HG02943 (cell line): ENCODE results near the gene OR7D4.
"Not testable (repeated sequence)": the region's sequence is repeated elsewhere in the genome, so short reads cannot be mapped to it uniquely, and the experiment has no call there.

Experiments used
- ATAC-seq: cut with Tn5 transposase; IDR thresholded peaks from one replicate; pipeline ENCODE4 v1.9.1; 2021; ENCODE audit warnings: mild to moderate bottlenecking, low read depth, moderate library complexity; ENCODE audit not compliant: unreplicated experiment

OR7D4 gene

DNA sequence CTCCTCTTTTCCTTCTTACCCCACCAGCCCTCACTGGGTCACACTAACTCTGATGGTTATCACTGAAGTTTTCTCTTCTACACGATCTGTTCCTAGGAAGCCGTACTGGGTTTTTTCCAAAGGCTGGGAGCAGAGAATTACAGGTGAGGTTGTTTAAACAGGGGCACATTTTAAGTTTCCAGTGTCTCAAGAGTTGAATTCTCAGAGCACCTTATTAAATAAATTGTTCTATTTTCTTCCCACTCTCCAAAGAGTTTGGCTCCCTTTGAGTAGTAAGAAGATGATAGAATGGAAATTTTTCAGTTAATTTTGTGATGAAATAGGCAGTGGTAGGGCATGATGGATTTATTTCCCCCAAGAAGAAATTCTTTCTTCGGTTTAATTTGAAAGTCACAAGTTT, at the start of gene OR7D4:
OR7D4 (minus strand) TSS at position 101 of the 400 bp plus-strand sequence. CDS start 4,752 bp downstream, outside the sequence.
- ATAC-seq = no peak

DNA sequence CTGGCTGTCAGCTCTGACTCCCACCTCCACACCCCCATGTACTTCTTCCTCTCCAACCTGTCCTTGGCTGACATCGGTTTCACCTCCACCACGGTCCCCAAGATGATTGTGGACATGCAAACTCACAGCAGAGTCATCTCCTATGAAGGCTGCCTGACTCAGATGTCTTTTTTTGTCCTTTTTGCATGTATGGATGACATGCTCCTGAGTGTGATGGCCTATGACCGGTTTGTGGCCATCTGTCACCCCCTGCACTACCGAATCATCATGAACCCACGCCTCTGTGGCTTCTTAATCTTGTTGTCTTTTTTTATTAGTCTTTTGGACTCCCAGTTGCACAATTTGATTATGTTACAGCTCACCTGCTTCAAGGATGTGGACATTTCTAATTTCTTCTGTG, 31.8 kb upstream of the OR7D4 start:
- no peak for ATAC-seq

- ATAC-seq = no peak
Measured at GRCh38 chr19:9250630-9251029, 31.2 kb upstream of the OR7D4 start, which contains the start of gene OR7E24. Gene OR7E24 (plus strand): TSS chr19:9250930. CDS start chr19:9251044, 114 bp downstream.

DNA sequence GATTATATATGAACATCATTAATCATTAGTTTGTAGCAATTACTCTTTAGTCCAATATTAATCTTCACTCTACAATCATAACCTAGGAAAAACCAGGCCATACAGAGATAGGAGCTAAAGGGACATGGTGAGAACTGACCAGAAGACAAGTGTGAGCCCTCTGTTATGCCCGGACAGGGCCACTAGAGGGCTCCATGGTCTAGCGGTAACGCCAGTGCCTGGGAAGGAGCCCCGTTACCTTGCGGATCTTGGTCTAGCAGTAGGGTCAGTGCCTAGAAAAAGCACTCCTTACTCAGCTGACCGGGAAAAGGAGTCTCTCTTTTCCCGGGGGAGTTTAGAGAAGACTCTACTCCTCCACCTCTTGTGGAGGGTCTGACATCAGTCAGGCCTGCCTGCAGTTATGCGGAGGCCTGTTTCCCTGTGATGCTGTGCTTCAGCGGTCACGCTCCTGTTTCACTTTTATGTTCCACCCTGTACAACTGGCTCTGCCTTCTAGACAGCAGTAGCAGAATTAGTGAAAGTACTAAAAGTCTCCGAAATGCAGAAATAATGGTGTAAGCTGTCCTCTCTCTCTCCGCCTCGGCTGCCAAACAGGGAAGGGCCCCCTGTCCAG, 13.8 kb downstream of the OR7D4 start:
- ATAC-seq = no peak

DNA sequence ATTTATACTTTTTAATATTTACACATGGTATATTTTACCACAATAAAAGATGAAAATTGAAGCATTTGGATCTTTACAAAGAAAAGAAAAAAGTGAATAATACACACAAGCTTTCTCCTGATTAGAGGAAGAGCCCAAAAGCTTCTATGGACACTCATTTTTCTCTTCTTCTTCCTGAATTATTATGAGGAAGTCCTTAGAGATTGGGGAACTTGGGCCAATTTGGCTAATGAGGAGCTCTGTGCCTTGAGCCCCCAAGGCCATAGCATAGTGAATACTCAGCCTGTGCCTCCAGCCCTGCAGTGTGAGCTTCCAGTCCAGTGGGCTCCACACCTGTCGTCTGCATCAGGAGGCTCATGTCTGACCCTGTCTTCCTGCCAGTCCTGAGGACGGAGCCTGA, 21.3 kb downstream of the OR7D4 start:
- not testable (repeated sequence) for ATAC-seq

- no peak for ATAC-seq
Measured at GRCh38 chr19:9189535-9189934, 29.9 kb downstream of the OR7D4 start.

DNA sequence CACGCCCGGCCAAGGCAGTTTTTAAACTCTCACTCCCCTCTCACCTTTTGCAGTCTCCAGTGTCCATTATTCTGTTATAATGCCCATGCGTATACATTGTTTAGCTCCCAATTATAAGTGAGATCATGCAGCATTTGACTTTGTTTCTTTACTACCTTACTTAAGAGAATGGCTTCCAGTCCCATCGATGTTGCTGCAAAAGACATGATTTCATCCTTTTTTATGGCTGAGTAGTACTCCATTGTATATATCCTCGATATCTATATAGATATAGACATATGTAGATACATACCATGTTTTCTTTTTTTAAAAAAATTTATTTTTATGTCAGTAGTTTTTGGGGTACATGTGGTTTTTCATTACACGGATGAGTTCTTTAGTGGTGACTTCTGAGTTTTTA, 32.2 kb downstream of the OR7D4 start:
- ATAC-seq = no peak

GRCh38 chr19:9183000-9183399, 36.4 kb downstream of the OR7D4 start:
- no peak for ATAC-seq

DNA sequence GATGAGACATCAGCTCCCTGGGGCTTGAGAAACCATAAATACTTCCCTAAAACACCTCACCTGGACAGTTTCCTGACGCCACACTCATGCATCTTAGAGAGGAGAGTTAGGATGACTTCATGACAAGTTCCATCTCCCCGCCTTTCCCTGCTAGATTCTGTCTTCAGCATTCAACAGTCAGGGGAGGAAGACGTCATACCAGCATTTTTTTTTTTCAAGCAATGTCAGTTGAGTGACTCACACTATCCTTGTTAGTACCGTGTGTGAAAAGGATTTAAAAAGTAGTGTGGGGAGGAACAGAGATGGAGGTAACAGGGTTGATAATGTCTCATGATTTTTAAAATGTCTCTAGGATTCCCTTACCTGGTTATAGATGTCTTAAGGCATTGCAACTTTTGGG, 40.5 kb downstream of the OR7D4 start, which contains the start of gene OR7D2:
OR7D2 (plus strand) TSS at position 79 of the 400 bp plus-strand sequence. CDS start 6,803 bp downstream, outside the sequence.
- ATAC-seq = no peak

GRCh38 chr19:9175326-9175725, 44.1 kb downstream of the OR7D4 start:
- ATAC-seq = no peak

GRCh38 chr19:9171393-9171991, 47.9 kb downstream of the OR7D4 start:
- ATAC-seq = no peak

- ATAC-seq = no peak
Measured at GRCh38 chr19:9166846-9167245, 52.5 kb downstream of the OR7D4 start.

GRCh38 chr19:9165261-9165660, 54.1 kb downstream of the OR7D4 start:
- no peak for ATAC-seq

GRCh38 chr19:9161427-9161826, 58.0 kb downstream of the OR7D4 start:
- ATAC-seq = no peak
